D721Med (cell line): ENCODE results near the gene SMG6.

ENCODE experiments used
- DNase-seq: peaks from one replicate; pipeline ENCODE4 v3.0.0; 2011; ENCODE audit warnings: low spot score; ENCODE audit not compliant: insufficient read length
- FAIRE-seq: peaks from 2 replicates; lab custom pipeline; 2011; peaks lifted over from hg19 to GRCh38; lab: Jason Lieb, UNC
- TF ChIP-seq, protein P1 (sequence below): IDR thresholded peaks from 2 replicates; pipeline ENCODE4 v1.5.1; 2012; ENCODE audit warnings: mild to moderate bottlenecking, control low read depth; ENCODE audit not compliant: insufficient read depth; ENCODE audit errors: missing control alignments

The SMG6 gene

DNA sequence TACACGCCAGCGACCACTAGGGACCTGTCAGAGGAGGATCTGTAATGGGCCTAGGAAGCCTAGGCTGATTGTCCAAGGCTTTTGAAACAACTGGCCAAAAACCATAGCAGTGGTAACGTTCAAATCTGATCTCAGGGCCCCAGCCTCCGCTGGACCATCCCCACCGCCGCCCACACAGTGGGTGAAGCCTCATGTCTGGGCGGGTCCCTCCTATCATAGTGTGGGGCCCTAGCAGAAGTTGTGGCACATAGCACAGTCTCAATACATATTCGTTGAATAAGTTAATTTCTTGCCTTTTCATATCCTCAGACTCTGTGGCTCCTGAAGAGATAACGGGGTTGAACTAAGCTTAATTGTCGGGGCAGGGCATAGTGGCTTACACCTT, 272.8 kb downstream of the SMG6 start:
- DNase-seq (no peak), FAIRE-seq (no peak)
- TF ChIP-seq, protein P1, sequence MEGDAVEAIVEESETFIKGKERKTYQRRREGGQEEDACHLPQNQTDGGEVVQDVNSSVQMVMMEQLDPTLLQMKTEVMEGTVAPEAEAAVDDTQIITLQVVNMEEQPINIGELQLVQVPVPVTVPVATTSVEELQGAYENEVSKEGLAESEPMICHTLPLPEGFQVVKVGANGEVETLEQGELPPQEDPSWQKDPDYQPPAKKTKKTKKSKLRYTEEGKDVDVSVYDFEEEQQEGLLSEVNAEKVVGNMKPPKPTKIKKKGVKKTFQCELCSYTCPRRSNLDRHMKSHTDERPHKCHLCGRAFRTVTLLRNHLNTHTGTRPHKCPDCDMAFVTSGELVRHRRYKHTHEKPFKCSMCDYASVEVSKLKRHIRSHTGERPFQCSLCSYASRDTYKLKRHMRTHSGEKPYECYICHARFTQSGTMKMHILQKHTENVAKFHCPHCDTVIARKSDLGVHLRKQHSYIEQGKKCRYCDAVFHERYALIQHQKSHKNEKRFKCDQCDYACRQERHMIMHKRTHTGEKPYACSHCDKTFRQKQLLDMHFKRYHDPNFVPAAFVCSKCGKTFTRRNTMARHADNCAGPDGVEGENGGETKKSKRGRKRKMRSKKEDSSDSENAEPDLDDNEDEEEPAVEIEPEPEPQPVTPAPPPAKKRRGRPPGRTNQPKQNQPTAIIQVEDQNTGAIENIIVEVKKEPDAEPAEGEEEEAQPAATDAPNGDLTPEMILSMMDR: peak; percentile 23

DNA sequence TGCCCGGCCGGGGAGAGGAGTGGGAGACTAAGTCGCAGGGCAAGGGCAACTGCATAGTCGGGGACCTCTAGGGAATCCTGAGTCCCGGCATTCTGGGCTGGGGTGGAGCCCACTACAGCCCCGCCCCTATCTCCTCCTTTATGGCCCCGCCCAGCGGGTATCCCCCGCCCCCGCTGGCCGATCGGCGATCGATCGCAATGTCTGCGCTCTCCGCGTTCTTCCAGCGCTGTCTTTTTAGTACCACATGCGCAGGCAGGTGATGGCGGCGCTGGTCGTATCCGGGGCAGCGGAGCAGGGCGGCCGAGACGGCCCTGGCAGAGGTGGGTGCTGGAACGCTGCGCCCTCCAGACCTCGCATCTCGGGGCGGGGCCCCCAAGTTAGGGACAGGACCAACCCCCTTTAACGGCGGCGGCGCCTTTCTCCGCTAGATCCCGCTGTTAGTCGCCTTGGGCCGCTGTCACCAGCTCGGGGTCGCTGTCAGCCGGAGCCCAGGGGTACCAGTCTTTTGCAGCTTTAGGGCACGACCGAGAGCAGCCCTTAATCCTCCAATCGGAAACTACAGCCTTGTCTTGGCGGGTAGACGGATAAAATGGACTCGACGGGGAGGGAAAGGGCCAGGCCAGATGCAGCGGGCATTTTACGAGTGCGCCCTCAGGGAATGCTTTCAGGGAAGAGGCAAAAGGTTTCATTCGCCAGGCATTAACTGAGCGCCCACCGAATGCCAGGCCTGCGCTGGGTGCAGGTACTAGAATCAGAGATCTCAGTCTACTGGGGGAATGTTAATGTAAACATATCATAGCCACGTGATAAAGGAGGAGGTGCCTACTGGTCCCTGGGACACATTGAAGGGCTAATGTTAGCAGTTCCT, 273.4 kb downstream of the SMG6 start, which contains the start of gene DPH1:
DPH1 (plus strand) TSS at position 243 of the 868 bp plus-strand sequence; CDS start at position 260, 17 bp downstream.
- FAIRE-seq (peak; percentile 91), DNase-seq (peak; percentile 85)
- TF ChIP-seq, protein P1: no peak

DNA sequence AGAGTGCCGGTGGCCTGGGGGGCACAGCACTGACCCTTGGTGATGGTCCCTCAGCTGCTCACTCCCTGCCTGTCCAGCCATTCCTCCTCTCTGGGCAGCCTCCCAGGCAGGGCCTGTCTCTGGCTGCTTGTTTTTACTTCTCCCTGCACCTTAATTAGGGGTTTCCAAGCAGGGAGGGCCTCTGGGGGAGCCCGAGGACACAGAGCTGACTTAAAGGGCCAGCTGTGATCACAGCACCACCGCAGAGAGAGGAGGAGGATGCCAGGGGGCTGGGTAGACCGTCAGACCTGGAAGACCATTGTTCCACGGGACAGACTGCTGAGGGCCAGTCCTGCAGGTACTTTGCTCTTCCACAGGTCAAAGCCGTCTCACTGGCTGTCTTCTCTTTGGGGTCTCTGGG, 274.8 kb downstream of the SMG6 start:
- FAIRE-seq (no peak), DNase-seq (no peak)
- TF ChIP-seq, protein P1: no peak

DNA sequence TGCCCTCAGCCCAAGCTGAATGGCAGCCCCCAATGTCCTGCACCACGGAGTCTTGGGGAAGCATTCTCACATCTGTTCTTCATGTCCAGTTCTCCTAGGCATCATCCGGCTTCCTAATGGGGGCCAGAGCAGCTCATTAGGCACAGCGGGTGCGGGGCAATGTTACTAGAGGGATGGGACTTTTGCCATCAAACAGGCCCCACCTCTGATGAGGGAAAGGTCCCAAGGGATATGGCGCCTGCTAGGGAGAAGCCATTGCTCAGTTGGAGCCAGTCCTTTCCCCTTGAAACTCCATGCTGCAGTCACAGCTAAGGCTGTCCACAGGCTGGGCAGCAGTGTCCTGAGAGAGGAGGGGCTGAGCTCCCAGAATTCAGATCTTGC, 275.4 kb downstream of the SMG6 start:
- TF ChIP-seq, protein P1: no peak
- DNase-seq: no peak
- no peak for FAIRE-seq

DNA sequence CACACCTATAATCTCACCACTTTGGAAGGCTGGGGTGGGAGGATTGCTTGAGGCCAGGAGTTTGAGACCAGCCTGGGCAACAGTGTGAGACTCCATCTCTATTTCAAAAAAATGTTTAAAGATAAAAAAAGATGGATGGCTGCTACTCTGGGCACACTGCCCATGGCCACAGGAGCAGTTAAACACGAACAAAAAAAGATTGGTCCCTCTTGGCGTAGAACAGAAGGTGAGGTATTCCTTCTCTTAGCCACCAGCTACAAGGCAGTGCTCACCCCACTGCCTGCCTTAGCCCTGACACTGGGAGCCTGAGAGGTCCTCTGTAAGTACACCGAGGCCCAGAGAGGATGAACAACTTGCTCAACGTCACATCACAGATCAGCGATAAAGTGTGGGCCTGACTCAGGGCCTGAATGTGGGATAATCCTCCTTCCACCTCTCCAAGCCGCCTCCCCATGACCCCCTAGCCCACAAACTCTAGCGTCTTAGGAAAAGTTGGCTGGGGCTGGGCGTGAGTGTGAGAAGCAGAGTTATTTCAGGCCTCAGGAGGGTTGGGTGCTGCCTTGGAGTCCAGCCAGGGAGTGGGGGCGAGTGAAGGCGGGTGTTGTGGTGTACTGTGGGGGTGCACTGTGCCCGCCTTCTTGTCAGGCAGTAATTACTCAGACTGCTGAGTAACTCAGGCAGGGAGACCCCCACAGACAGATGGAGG, 275.9 kb downstream of the SMG6 start:
- DNase-seq (no peak), FAIRE-seq (no peak)
- TF ChIP-seq, protein P1: no peak

DNA sequence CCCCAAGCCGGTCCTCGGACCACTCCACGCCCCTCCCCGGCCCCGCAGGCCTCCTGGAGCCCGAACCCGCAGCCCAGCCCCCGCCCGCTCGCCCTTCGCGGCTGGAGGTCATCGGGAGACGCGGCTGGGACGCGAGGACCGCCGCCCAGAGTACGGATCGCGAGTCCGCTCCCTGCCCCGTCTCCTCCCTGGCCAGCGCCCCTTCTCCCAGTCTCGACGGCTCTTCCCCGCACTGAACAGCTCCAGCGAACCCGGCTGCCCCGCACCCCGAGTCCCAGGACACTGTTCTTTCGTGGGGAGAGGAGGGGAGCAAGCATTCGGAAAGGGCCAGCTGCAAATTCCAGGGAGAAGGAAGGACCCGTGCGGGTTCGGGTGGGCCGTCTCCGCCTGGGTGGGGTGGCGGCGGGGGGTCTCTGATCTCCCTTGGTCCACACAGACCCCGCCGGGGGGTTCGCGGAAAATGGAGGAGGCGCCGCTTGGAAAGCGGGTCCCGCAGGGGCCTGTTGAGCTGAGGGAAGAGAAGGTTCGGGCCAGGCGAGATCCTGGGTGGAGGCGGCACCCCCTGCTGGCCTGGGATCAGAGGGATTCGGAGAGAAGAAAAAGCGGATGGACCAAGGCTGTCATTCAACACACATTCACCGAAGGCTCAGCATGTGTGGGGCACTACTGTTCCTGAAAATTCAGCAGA, 277.8 kb downstream of the SMG6 start:
- TF ChIP-seq, protein P1: peak; percentile 56
- FAIRE-seq (no peak), DNase-seq (peak; percentile 79)
